DOHH2 (cell line): ENCODE measurements around the gene RCAN2.

ENCODE experiments used
- CTCF ChIP-seq: fragments of 200-600 bp; sonication (generic); IDR thresholded peaks from one replicate; pipeline ENCODE4 v1.5.1; 2014; ENCODE audit warnings: antibody characterized with exemption, mild to moderate bottlenecking, low read depth, low read length; ENCODE audit not compliant: poor library complexity, severe bottlenecking
- EZH2phosphoT487 ChIP-seq: fragments of 200-600 bp; sonication (generic); IDR thresholded peaks from 2 replicates; pipeline ENCODE4 v1.6.1; 2017; ENCODE audit warnings: borderline replicate concordance, mild to moderate bottlenecking, antibody characterized with exemption, low read length, moderate library complexity, mixed read lengths

DNA sequence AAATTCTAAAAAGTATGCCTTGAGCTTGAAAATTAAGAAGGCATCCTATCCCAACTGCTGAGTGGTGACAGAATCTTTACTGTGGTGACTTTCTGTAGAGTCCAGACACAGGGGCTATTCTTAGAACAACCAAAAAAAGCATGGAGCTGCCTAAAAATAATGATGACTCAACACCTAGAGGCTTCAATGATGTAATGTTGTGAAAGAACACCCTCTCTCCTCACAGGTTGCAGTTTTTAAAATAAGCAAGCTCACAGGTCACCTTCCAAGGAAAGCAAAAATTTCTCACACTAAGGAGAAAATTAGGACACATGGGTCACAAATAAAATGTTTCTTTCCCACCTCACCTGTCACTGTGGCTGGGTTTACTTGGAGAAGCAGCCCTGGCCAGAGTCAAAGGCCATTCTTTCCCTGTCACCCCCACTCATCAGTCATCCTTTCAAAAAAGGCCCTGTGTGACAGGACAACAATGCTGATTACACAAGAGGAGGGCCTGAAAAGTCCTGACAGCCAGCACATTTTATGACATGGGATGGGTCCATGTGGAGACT, 53.5 kb downstream of the RCAN2 start:
- TF ChIP-seq CTCF, result no peak
- no peak for TF ChIP-seq EZH2phosphoT487
